Prostate gland (tissue), 2 donors: ENCODE measurements around the gene FAXDC2. TPM values are rescaled to one million over a fixed set of nuclear protein-coding genes. Genes with fewer than 3 reads are reported as not detected.
A peak's percentile ranks its signal among the peaks of the same experiment; 100 is the strongest.

Experiments
- DNase-seq: peaks from one replicate; pipeline ENCODE4 v3.0.0-alpha.2; 2019; ENCODE audit warnings: low spot score
- H3K27ac ChIP-seq, 2 donors: fragments of 200-600 bp; sonication (generic); 2 replicates each; pipeline ENCODE4 v1.5.1; 2017 to 2019
- H3K27me3 ChIP-seq: fragments of 200-600 bp; sonication (generic); replicated peaks from 2 replicates; pipeline ENCODE4 v1.5.1; 2019; ENCODE audit not compliant: insufficient read depth
- H3K36me3 ChIP-seq, 2 donors: fragments of 200-600 bp; sonication (generic); 1 replicate in 1 of 2; 2 replicates in 1 of 2; pipeline versions ENCODE4 v1.5.1 to v1.8.1; 2017 to 2019
- H3K4me1 ChIP-seq: fragments of 200-600 bp; sonication (generic); replicated peaks from 2 replicates; pipeline ENCODE4 v1.5.1; 2019
- H3K4me3 ChIP-seq, 2 donors: fragments of 200-600 bp; sonication (generic); 2 replicates each; pipeline ENCODE4 v1.5.1; 2017 to 2019
- H3K9me3 ChIP-seq: fragments of 200-600 bp; sonication (generic); 2 replicates; pipeline ENCODE4 v1.5.1; 2017
- POLR2A ChIP-seq: fragments of 450-650 bp; IDR thresholded peaks from one replicate; pipeline ENCODE4 v1.6.1; 2016; ENCODE audit warnings: antibody characterized with exemption, mild to moderate bottlenecking
- POLR2AphosphoS5 ChIP-seq: sonication (generic); formaldehyde crosslinking; IDR thresholded peaks from one replicate; pipeline ENCODE4 v1.6.1; 2017; ENCODE audit warnings: antibody characterized with exemption
- WGBS: methylation state at CpG from one replicate; pipeline ENCODE4 v1.1.5; 2018; 5-methylcytosine and 5-hydroxymethylcytosine counted together
- intact Hi-C: fragments of 100-400 bp; cut with DNase I; formaldehyde crosslinking; loops from one replicate; pipeline ENCODE4 v1.14.2; 2022
- total RNA-seq, 2 donors: library from RNA; depleted of rRNA; stranded (reverse); fragments of >200 nt; gene quantifications; one replicate each; pipeline ENCODE4 v1.1.0, GENCODE V29; 2016
- TF ChIP-seq, protein P1 (sequence below), 4 experiments: fragments of 200-600 bp in 2 of 4; fragments of 450-650 bp in 2 of 4; sonication (generic) in 2 of 4; IDR thresholded peaks; 1 replicate in 3 of 4; 2 replicates in 1 of 4; pipeline ENCODE4 v1.5.1; 2016 to 2019; ENCODE audit warnings: antibody characterized with exemption in 4 of 4, mild to moderate bottlenecking in 2 of 4, moderate library complexity in 2 of 4

FAXDC2 gene
- total RNA-seq, 2 donors from 2014 or later, result 35.3 to 81.7 TPM

- Histone ChIP-seq H3K4me1 (no peaks in the 10 kb centered on the region), H3K27me3 (no peaks in the 10 kb centered on the region), H3K9me3 (no peaks in the 10 kb centered on the region), H3K4me3 (no peak overlapping the region), H3K36me3 (no peaks in the 10 kb centered on the region), H3K27ac (no peak overlapping the region)
- WGBS, result 67% methylated on average over 4 of the region's 4 CpGs
- TF ChIP-seq, protein P1, sequence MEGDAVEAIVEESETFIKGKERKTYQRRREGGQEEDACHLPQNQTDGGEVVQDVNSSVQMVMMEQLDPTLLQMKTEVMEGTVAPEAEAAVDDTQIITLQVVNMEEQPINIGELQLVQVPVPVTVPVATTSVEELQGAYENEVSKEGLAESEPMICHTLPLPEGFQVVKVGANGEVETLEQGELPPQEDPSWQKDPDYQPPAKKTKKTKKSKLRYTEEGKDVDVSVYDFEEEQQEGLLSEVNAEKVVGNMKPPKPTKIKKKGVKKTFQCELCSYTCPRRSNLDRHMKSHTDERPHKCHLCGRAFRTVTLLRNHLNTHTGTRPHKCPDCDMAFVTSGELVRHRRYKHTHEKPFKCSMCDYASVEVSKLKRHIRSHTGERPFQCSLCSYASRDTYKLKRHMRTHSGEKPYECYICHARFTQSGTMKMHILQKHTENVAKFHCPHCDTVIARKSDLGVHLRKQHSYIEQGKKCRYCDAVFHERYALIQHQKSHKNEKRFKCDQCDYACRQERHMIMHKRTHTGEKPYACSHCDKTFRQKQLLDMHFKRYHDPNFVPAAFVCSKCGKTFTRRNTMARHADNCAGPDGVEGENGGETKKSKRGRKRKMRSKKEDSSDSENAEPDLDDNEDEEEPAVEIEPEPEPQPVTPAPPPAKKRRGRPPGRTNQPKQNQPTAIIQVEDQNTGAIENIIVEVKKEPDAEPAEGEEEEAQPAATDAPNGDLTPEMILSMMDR (IDR thresholded peaks at IDR 0.05), result no peak
- no peak for TF ChIP-seq POLR2AphosphoS5
- no peak for TF ChIP-seq POLR2A
- intact Hi-C loops, result loop anchor here (10.0 kb wide), 1 partner anchor 128 kb away; no protein-coding TSS in a partner anchor
- no peak for DNase-seq
These were observed 37.2 kb downstream of the FAXDC2 start for GRCh38 chr5:154813158-154813557.

- Histone ChIP-seq H3K4me3 (no peak overlapping the region), H3K36me3 (no peaks in the 10 kb centered on the region), H3K27ac (no peak overlapping the region), H3K9me3 (no peaks in the 10 kb centered on the region), H3K4me1 (no peaks in the 10 kb centered on the region), H3K27me3 (no peaks in the 10 kb centered on the region)
- DNase-seq, result peak; percentile 32
- intact Hi-C loops, result loop anchor here (2.0 to 10.0 kb wide), 2 partner anchors 127 to 161 kb away; no protein-coding TSS in a partner anchor
- 47% methylated on average over 3 of the region's 3 CpGs for WGBS
- TF ChIP-seq, protein P1 (IDR thresholded peaks at IDR 0.05), result peak; percentile 40 to 90 (median 70)
- TF ChIP-seq POLR2A (no peak), POLR2AphosphoS5 (peak; percentile 46)
These were observed 38.5 kb downstream of the FAXDC2 start for GRCh38 chr5:154811653-154812465.

DNA sequence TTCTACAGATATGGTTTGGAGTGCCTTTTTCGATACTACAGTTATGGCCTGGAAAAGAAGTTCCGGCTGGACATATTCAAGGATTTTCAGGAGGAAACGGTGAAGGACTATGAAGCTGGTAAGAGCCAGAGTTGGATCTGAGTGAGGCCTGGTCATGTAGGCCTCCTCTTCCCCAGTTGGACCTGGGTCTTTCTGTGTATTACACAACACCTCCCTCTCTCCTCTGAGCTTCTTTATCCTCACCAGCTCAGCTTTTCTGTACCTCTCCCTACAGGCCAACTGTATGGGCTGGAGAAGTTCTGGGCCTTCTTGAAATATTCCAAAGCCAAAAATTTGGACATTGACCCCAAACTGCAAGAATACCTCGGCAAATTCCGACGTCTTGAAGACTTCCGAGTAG lies 39.2 kb downstream of the FAXDC2 start:
- no peak for DNase-seq
- Histone ChIP-seq H3K9me3 (no peaks in the 10 kb centered on the region), H3K27ac (no peak overlapping the region), H3K4me3 (no peak overlapping the region), H3K4me1 (no peaks in the 10 kb centered on the region), H3K36me3 (peaks cover 0 to under 1% of the 10 kb centered on the region in 2 donors), H3K27me3 (no peaks in the 10 kb centered on the region)
- TF ChIP-seq POLR2AphosphoS5, result no peak
- TF ChIP-seq, protein P1 (IDR thresholded peaks at IDR 0.05), result no peak
- 87% methylated on average over 7 of the region's 7 CpGs for WGBS
- intact Hi-C loops, result loop anchor here (2.0 to 10.0 kb wide), 2 partner anchors 126 to 160 kb away; no protein-coding TSS in a partner anchor

GRCh38 chr5:154806176-154806575 lies 44.2 kb downstream of the FAXDC2 start:
- Histone ChIP-seq H3K27ac (no peak overlapping the region), H3K27me3 (no peaks in the 10 kb centered on the region), H3K9me3 (no peaks in the 10 kb centered on the region), H3K36me3 (peaks cover 11 to 42% of the 10 kb centered on the region in 2 donors), H3K4me1 (no peaks in the 10 kb centered on the region), H3K4me3 (no peak overlapping the region)
- TF ChIP-seq POLR2A, result no peak
- TF ChIP-seq, protein P1 (IDR thresholded peaks at IDR 0.05), result no peak
- no peak for TF ChIP-seq POLR2AphosphoS5
- no peak for DNase-seq
- intact Hi-C loops, result no loop called here
- WGBS, result 76% methylated on average over 4 of the region's 4 CpGs

DNA sequence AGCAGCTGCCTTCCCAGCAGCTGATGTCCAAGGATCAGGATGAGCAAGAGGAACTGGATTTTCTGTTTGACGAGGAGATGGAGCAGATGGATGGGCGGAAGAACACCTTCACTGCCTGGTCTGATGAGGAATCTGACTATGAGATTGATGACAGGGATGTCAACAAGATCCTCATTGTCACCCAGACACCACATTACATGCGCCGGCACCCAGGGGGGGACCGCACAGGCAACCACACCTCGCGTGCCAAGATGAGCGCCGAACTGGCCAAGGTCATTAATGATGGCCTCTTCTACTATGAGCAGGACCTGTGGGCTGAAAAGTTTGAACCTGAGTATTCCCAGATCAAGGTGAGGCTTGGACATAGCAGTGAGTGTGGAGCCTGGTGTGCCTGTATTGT lies 48.4 kb downstream of the FAXDC2 start:
- Histone ChIP-seq H3K4me1 (no peaks in the 10 kb centered on the region), H3K27me3 (no peaks in the 10 kb centered on the region), H3K4me3 (no peak overlapping the region), H3K36me3 (peaks cover 13 to 56% of the 10 kb centered on the region in 2 donors), H3K27ac (no peak overlapping the region), H3K9me3 (no peaks in the 10 kb centered on the region)
- TF ChIP-seq POLR2AphosphoS5 (no peak), POLR2A (no peak)
- TF ChIP-seq, protein P1 (IDR thresholded peaks at IDR 0.05), result no peak
- WGBS, result 94% methylated on average over 9 of the region's 9 CpGs
- DNase-seq, result no peak
- intact Hi-C loops, result no loop called here
